ENCODE results near the gene MYCBPAP. TPM values are rescaled to one million over a fixed set of nuclear protein-coding genes. Genes with fewer than 3 reads are reported as not detected.

MYCBPAP gene
- total and polyA plus RNA-seq, 4 donors: 0.73 to 6.4 (median 2.8) TPM

- Histone ChIP-seq H3K27ac (ENCODE audit: low read depth in 1 of 2, low read length in 1 of 2) (no peak overlapping the region), H3K4me1 (ENCODE audit: control insufficient read depth in 5 of 5, insufficient read depth in 5 of 5, low read length in 5 of 5) (peaks cover 0 to 65% (median 18%) of the 10 kb centered on the region in 5 donors), H3K36me3 (ENCODE audit: control insufficient read depth in 4 of 4, insufficient read depth in 4 of 4, low read length in 4 of 4) (peaks cover 0 to 3% (median 0%) of the 10 kb centered on the region in 4 donors), H3K4me3 (no peak overlapping the region), H3K9ac (ENCODE audit: insufficient read depth in 1 of 2, low read length in 2 of 2) (no peak overlapping the region), H3K27me3 (ENCODE audit: control insufficient read depth in 3 of 3, insufficient read depth in 3 of 3, low read length in 2 of 3) (peaks cover 0 to 30% (median 6%) of the 10 kb centered on the region in 3 donors), H3K9me3 (ENCODE audit: control insufficient read depth in 4 of 4, insufficient read depth in 3 of 4, low read length in 3 of 4) (no peaks in the 10 kb centered on the region)
- DNase-seq (no peak), ATAC-seq (ENCODE audit: insufficient read depth, low FRiP score) (no peak)
- no peak for TF ChIP-seq CTCF (IDR thresholded peaks at IDR 0.05; ENCODE audit: control extremely low read depth, extremely low read depth)
- WGBS, 2 donors: 1 to 2% methylated on average over 47 to 88 of the region's 88 CpGs
Observed at GRCh38 chr17:50560931-50561745, 52.9 kb downstream of the MYCBPAP start.

- no peak overlapping the region for H3K9ac ChIP-seq (ENCODE audit: insufficient read depth in 1 of 2, low read length in 2 of 2)
- ATAC-seq (ENCODE audit: insufficient read depth, low FRiP score) (no peak), DNase-seq (peak in 1 of 3 donors; percentile 46)
- H3K9me3 ChIP-seq (ENCODE audit: control insufficient read depth in 4 of 4, insufficient read depth in 3 of 4, low read length in 3 of 4): no peaks in the 10 kb centered on the region
- H3K4me3 ChIP-seq: no peak overlapping the region
- WGBS, 2 donors: 0 to 1% methylated on average over 11 to 27 of the region's 27 CpGs
- peaks cover 0 to 30% (median 6%) of the 10 kb centered on the region in 3 donors for H3K27me3 ChIP-seq (ENCODE audit: control insufficient read depth in 3 of 3, insufficient read depth in 3 of 3, low read length in 2 of 3)
- peaks cover 0 to 68% (median 24%) of the 10 kb centered on the region in 5 donors for H3K4me1 ChIP-seq (ENCODE audit: control insufficient read depth in 5 of 5, insufficient read depth in 5 of 5, low read length in 5 of 5)
- no peak for TF ChIP-seq CTCF (IDR thresholded peaks at IDR 0.05; ENCODE audit: control extremely low read depth, extremely low read depth)
- no peaks in the 10 kb centered on the region for H3K36me3 ChIP-seq (ENCODE audit: control insufficient read depth in 4 of 4, insufficient read depth in 4 of 4, low read length in 4 of 4)
- H3K27ac ChIP-seq (ENCODE audit: low read depth in 1 of 2, low read length in 1 of 2): no peak overlapping the region
Observed at GRCh38 chr17:50561746-50562141, 53.5 kb downstream of the MYCBPAP start.

GRCh38 chr17:50562242-50563091 lies 54.2 kb downstream of the MYCBPAP start:
- no peak for ATAC-seq (ENCODE audit: insufficient read depth, low FRiP score)
- peak in 1 of 3 donors; percentile 30 for DNase-seq
- no peak overlapping the region for H3K4me3 ChIP-seq
- H3K9ac ChIP-seq (ENCODE audit: insufficient read depth in 1 of 2, low read length in 2 of 2): no peak overlapping the region
- no peaks in the 10 kb centered on the region for H3K36me3 ChIP-seq (ENCODE audit: control insufficient read depth in 4 of 4, insufficient read depth in 4 of 4, low read length in 4 of 4)
- H3K9me3 ChIP-seq (ENCODE audit: control insufficient read depth in 4 of 4, insufficient read depth in 3 of 4, low read length in 3 of 4): no peaks in the 10 kb centered on the region
- TF ChIP-seq CTCF (IDR thresholded peaks at IDR 0.05; ENCODE audit: control extremely low read depth, extremely low read depth): no peak
- peaks cover 0 to 30% (median 6%) of the 10 kb centered on the region in 3 donors for H3K27me3 ChIP-seq (ENCODE audit: control insufficient read depth in 3 of 3, insufficient read depth in 3 of 3, low read length in 2 of 3)
- H3K27ac ChIP-seq (ENCODE audit: low read depth in 1 of 2, low read length in 1 of 2): no peak overlapping the region
- 12 to 17% methylated on average over 22 of the region's 22 CpGs for WGBS, 2 donors
- peaks cover 0 to 73% (median 29%) of the 10 kb centered on the region in 5 donors for H3K4me1 ChIP-seq (ENCODE audit: control insufficient read depth in 5 of 5, insufficient read depth in 5 of 5, low read length in 5 of 5)
